ENCODE measurements around the gene SV2C.
"Not testable (repeated sequence)": the region's sequence is repeated elsewhere in the genome, so short reads cannot be mapped to it uniquely, and the experiment has no call there.

SV2C gene

GRCh38 chr5:76082772-76083554, at the start of gene SV2C:
Gene SV2C, plus strand, starts transcription at chr5:76083383. Its CDS starts 48,368 bp downstream, at chr5:76131751.
- TF ChIP-seq CTCF (IDR thresholded peaks at IDR 0.05; ENCODE audit: control insufficient read depth, insufficient read depth, low read depth, low read length, missing control alignments) = no peak
- H3K4me3 ChIP-seq (ENCODE audit: control insufficient read depth, low read depth, low read length) = peak within 1 kb of the TSS; percentile 24
- DNase-seq (ENCODE audit: low read depth) = no peak

DNA sequence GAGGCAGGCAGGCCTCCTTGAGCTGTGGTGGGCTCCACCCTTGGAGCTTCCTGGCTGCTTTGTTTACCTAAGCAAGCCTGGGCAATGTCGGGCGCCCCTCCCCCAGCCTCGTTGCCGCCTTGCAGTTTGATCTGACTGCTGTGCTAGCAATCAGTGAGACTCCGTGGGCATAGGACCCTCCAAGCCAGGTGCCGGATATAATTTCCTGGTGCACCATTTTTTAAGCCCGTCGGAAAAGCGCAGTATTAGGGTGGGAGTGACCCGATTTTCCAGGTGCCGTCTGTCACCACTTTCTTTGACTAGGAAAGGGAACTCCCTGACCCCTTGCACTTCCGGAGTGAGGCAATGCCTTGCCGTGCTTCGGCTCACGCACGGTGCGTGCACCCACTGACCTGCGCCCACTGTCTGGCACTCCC, 45.4 kb upstream of the SV2C start:
- not testable (repeated sequence) for H3K4me3 ChIP-seq (ENCODE audit: control insufficient read depth, low read depth, low read length); DNase-seq (ENCODE audit: low read depth)

DNA sequence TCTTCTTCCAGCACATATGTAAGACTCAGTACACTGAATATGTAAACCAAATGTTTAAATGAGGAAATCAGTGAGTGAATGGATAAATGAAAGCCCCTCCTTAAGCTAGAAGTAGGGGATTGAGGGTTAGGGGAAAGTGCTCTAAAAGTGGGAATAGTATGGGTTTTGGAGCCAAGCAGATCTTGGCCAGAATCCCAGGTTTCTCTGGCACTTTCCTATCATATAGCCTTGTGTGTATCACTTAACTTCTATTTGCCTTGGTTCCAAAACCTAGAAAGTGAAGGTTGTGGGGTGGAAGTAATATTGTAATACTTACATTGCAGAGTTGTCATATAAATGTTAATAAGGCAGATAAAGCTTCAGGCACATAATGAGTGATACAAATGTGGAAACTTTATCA, 45.0 kb upstream of the SV2C start:
- no peak for DNase-seq (ENCODE audit: low read depth)
- TF ChIP-seq CTCF (IDR thresholded peaks at IDR 0.05; ENCODE audit: control insufficient read depth, insufficient read depth, low read depth, low read length, missing control alignments) = no peak
- no peak overlapping the region for H3K4me3 ChIP-seq (ENCODE audit: control insufficient read depth, low read depth, low read length)

- no peak overlapping the region for H3K4me3 ChIP-seq (ENCODE audit: control insufficient read depth, low read depth, low read length)
- TF ChIP-seq CTCF (IDR thresholded peaks at IDR 0.05; ENCODE audit: control insufficient read depth, insufficient read depth, low read depth, low read length, missing control alignments) = no peak
- no peak for DNase-seq (ENCODE audit: low read depth)
Observed at GRCh38 chr5:76040806-76041205, 42.4 kb upstream of the SV2C start.

- H3K4me3 ChIP-seq (ENCODE audit: control insufficient read depth, low read depth, low read length) = no peak overlapping the region
- TF ChIP-seq CTCF (IDR thresholded peaks at IDR 0.05; ENCODE audit: control insufficient read depth, insufficient read depth, low read depth, low read length, missing control alignments) = no peak
- DNase-seq (ENCODE audit: low read depth) = no peak
Observed at GRCh38 chr5:76041863-76042262, 41.3 kb upstream of the SV2C start.

DNA sequence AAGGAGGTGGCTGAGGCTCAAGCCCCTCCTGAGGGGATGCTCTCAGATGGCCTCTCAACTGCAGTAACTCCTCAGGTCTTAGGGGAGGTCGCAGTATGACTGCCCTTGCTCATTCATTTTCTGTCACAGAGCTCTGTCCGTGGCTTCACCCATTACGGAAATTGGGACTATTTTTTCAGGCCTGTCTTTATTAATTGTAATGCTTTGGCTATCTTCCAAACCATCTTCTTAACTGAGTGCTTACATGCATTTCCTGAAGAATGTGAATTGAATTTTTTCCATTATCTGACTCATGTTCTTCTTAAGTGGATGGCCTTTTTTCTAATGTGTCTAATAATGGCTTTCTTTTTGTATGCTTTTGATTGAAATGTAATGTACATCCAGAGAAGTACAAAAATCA, 36.4 kb upstream of the SV2C start:
- DNase-seq (ENCODE audit: low read depth) = no peak
- TF ChIP-seq CTCF (IDR thresholded peaks at IDR 0.05; ENCODE audit: control insufficient read depth, insufficient read depth, low read depth, low read length, missing control alignments) = no peak
- H3K4me3 ChIP-seq (ENCODE audit: control insufficient read depth, low read depth, low read length) = no peak overlapping the region

DNA sequence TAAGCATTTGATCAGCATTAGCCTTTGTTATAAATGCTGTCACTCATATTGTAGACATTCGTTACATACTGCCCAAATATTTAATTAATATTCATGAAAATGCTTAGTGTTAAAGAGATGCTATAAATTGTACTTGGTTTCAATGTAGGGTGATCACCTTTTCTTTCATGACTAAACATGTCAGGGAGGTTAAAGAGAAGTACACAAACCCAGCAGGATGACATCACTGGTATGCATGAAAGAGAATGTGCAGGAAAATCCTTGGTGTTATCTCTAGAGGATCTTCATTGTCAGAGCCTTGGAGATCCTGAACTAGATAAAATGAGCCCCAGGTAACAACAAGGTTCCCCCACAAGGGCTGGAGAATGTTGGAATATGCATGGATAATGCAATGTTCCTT, 33.0 kb upstream of the SV2C start:
- TF ChIP-seq CTCF (IDR thresholded peaks at IDR 0.05; ENCODE audit: control insufficient read depth, insufficient read depth, low read depth, low read length, missing control alignments) = no peak
- no peak overlapping the region for H3K4me3 ChIP-seq (ENCODE audit: control insufficient read depth, low read depth, low read length)
- DNase-seq (ENCODE audit: low read depth) = no peak
